HuH-7 (cell line): ENCODE measurements around the gene RTN4IP1.
"Not testable (repeated sequence)": the region's sequence is repeated elsewhere in the genome, so short reads cannot be mapped to it uniquely, and the experiment has no call there.

Experiments
- DNase-seq: peaks from one replicate; pipeline ENCODE4 v3.0.0; 2011; ENCODE audit warnings: low spot score

The RTN4IP1 gene

GRCh38 chr6:106579281-106579680 is 50.0 kb downstream of the RTN4IP1 start:
- no peak for DNase-seq

- no peak for DNase-seq
These were observed 54.4 kb downstream of the RTN4IP1 start for GRCh38 chr6:106574741-106575458.

- DNase-seq, result no peak
These were observed 56.3 kb downstream of the RTN4IP1 start for GRCh38 chr6:106572875-106573585.

GRCh38 chr6:106572436-106572835 is 56.9 kb downstream of the RTN4IP1 start:
- no peak for DNase-seq

GRCh38 chr6:106569428-106569827 is 59.9 kb downstream of the RTN4IP1 start:
- no peak for DNase-seq

DNA sequence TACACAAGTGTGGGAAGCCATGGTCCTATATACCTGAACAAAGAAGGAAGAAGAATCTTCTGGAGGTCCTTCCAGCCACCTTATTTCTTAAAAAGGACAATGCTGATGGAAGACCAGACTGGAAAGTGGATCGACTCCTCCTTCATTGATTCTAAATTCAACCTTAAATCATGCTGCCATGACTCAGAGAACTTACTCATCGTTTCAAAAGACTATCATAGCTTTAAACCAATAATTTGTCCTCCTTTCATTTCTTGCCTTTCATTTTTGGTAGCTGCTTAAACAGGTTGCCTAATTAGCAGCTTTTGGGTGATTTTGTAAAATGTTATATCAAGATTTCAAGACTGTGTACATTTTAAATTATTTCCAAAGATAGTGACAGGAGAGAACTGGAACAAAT is 60.8 kb downstream of the RTN4IP1 start:
- DNase-seq, result no peak

GRCh38 chr6:106564476-106564875 is 64.8 kb downstream of the RTN4IP1 start:
- DNase-seq, result no peak

GRCh38 chr6:106563614-106564013 is 65.7 kb downstream of the RTN4IP1 start:
- no peak for DNase-seq

DNA sequence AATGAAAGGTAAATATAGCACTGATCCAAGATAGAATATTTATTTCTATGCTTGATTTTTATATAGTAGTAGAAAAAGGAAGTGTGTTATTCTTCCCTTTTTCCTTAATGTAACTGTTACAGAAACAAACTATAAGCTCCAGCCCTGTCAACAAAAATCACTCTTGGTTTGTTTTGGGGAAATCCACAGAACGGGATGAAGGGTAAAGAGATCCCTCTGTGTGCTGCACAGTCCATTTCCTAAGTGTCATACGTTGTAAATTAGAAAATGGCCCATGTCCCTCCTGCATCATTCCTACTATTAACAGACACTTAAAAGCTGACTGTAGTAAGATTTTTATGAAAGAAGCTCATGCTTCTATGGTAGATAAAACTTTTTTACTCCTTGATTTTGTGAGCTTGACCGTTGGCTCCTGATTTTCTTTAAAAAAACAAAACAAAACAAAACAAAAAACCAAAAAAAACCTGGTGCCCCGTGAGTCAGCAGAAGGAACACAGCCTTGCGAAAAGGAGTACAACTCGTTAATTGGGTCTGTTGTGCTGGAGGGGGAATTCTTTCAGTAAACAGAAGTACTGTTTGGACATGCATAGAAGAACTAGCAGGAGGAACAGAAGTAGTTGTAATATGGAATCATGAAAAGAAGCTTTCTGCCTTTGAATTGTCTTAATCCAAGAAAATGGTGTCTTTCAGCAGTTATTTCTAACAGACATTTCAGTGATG is 67.5 kb downstream of the RTN4IP1 start:
- no peak for DNase-seq

GRCh38 chr6:106560996-106561685 is 68.2 kb downstream of the RTN4IP1 start:
- no peak for DNase-seq

DNA sequence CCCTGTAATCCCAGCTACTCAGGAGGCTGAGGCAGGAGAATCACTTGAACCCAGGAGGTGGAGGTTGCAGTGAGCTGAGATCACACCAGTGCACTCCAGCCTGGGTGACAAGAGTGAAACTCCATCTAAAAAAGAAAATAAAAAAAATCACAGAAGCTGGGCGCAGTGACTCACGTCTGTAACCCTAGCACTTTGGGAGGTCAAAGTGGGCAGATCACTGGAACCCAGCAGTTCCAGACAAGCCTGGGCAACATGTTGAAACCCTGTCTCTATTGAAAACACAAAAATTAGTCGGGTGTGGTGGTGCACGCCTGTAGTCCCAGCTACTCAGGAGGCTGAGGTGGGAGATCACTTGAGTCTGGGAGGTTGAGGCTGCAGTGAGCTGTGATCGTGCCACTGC is 69.6 kb downstream of the RTN4IP1 start:
- DNase-seq, result not testable (repeated sequence)

DNA sequence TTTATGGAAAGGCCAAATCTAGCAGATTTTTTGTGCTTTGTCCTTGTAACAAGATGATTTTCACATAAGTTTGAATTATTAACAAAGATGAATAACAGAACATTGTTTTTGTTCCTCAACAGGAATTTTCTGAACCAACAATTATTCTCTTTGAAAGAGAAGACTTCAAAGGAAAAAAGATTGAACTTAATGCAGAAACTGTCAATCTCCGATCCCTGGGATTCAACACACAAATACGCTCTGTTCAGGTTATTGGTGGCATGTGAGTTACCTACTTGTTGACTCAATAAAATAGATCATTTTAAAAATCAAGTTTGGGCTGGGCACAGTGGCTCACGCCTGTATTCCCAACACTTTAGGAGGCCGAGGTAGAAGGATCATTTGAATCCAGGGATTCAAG is 70.9 kb downstream of the RTN4IP1 start:
- no peak for DNase-seq

DNA sequence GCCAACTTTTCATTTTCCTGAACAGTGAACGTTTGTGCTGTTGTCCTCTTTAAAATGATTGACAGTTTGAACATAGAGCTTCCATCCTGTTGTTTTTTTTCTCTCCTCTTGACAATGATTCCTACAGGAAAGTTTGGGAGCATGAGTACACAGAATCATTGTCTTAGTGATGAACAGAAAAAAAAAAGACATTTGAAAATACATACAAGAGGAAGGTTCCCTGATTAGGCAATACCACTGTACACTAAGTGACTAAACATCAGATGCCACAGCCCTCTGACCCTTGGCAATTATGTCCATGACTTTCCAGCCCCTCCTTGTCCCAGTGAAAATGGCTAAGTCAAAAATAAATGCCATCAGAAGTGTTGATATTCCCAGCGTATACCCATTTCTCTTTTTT is 71.5 kb downstream of the RTN4IP1 start:
- DNase-seq, result no peak

DNA sequence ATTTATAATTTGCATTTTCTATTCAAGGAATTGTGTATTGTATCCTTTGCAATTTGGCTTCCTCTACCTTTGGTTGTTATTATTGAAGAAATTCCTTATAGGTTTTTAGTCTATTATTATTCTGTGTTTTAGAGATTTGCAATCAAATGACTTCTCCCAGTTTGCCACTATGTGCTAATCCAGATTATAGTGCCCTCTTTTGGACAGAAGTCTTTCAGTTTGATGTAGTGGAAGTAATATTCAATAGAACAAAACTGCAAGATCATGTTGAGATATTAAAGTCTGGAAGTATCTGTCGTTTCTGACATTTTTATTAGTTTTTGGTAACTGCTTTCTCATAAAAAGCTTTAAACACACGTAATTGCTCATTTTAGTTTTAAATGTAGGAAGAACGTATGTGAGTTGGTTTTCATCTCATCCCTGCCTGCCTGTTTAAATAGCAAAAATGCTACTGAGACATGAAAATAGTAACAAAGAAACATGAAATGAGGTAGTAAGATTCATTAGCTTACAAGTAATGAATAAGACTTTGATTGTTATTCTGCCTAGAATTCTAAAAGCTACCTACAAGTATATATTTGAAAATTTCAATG is 72.8 kb downstream of the RTN4IP1 start:
- DNase-seq, result no peak

GRCh38 chr6:106555767-106556166 is 73.5 kb downstream of the RTN4IP1 start:
- no peak for DNase-seq

DNA sequence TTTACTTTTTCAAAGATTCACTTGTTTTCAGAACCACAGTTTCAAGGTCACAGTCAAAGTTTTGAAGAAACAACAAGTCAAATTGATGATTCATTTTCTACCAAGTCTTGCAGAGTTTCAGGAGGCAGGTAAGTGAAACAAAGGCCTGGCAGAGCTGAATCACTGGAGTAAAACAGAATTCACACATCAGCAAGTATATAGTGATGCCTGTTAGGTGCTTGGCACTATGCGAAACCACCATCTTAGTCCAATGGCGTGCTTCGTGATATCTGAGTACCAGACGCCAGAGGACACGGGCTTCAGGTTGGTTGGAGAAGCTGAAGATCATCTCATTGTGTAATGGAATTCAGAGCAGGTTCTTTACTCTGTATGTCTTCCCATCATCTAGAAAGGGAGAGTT is 75.9 kb downstream of the RTN4IP1 start:
- DNase-seq, result no peak

- DNase-seq, result no peak
These were observed 78.1 kb downstream of the RTN4IP1 start for GRCh38 chr6:106551155-106551554.

DNA sequence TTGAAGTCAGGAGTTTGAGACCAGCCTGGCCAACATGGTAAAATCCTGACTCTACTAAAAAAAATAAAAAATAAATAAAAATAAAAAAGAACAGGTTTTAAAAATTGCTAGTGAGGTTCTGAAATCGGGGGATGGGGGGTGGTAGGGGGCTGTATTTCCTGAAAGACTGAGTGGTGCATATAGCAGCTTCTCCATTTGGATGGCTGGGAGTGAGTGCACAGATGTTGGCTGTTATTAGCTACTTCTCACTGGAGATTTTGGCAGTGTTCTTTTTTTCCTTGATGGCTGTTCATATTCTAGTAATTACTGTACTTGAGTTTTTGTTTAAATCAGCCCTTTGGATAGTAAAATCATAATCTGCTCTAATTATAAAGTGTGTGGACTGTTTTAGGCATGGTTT is 79.8 kb downstream of the RTN4IP1 start:
- no peak for DNase-seq

- not testable (repeated sequence) for DNase-seq
These were observed 80.3 kb downstream of the RTN4IP1 start for GRCh38 chr6:106548926-106549455.

- peak; percentile 27 for DNase-seq
These were observed 81.5 kb downstream of the RTN4IP1 start for GRCh38 chr6:106547601-106548453.
